Measurements from ENCODE around the gene GAL3ST1. TPM values are rescaled to one million over a fixed set of nuclear protein-coding genes. Genes with fewer than 3 reads are reported as not detected.
"Not testable (repeated sequence)": the region's sequence is repeated elsewhere in the genome, so short reads cannot be mapped to it uniquely, and the experiment has no call there.

Gene GAL3ST1
- total RNA-seq, 1 donor from 2014 or later: 0.39 TPM

GRCh38 chr22:30596886-30597285, 22.4 kb upstream of the GAL3ST1 start:
- no peak for DNase-seq

- no peak for DNase-seq
Measured at GRCh38 chr22:30596199-30596598, 21.7 kb upstream of the GAL3ST1 start.

DNA sequence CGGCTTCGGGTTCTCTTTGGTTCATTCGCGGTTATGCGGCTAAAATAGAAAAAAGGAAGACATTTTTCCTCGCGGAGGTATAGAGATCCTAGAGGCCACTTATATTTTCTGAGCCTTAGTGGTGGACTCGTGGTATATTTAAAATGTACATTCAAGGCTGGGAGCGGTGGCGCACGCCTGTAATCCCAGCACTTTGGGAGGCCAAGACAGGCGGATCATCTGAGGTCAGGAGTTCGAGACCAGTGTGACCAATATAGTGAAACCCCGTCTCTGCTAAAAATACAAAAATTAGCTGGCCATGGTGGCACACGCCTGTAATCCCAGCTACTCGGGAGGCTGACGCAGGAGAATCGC, 17.9 kb upstream of the GAL3ST1 start:
- not testable (repeated sequence) for DNase-seq

DNA sequence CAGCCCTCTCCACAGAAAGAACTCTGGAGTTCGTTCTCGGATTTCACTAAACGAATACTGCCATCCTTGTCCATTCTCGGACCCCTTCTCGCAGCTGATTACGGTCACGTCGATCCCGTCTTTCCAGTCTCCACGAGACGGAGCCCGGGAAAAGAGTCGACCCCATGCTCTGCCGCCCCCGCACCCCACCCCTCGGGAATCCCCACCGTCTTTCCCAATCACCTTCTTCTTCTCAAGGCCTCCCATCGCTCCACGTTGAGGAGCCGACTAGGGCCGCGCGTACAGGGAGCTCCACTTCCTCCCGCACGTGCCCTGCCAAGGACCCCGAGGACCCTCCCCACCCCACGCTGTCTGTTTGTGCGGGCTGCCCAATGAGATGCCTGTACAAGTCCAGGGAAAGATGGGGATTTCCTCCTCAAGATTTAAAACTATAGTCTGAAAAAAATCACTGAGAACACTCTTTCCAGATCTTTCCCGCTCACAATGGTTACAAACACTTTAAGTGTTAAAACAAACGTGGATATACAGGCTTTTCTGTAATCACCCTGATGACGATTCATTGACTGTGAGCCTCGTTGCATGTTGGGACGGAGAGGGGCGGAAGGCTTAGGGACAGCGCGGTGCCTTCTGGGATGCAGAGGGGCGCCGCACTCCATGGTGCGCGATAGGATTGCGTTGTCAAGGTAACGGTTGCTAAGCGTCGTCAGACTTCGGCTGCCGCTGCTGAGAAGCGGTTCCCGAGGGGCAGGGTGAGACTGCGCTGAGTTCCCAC, 17.3 kb upstream of the GAL3ST1 start, which contains the start of gene PES1:
TSS of gene PES1 (minus strand) at position 323 of the 772 bp plus-strand sequence. CDS start at position 246, 77 bp downstream.
- peak; percentile 99 for DNase-seq

DNA sequence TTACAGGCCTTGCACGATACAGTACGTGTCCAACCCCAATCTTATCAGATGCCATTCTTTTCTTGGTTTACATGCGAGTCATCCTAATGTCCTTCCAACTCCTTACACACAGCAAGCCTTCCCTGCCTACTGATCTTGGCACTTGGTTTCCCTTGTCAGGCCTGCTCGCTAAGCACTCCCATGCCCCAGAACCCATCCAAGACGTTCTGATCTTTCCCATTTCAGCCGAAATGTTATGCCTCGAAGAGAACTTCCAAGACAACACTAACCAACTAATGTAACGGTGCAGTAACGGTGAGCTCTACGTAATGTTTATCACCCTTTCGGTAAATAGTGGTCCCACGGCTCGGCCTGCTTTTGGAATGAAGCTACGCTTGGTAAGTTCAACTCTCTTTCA, 16.7 kb upstream of the GAL3ST1 start:
- DNase-seq: no peak

GRCh38 chr22:30586414-30586813, 11.9 kb upstream of the GAL3ST1 start:
- no peak for DNase-seq

DNA sequence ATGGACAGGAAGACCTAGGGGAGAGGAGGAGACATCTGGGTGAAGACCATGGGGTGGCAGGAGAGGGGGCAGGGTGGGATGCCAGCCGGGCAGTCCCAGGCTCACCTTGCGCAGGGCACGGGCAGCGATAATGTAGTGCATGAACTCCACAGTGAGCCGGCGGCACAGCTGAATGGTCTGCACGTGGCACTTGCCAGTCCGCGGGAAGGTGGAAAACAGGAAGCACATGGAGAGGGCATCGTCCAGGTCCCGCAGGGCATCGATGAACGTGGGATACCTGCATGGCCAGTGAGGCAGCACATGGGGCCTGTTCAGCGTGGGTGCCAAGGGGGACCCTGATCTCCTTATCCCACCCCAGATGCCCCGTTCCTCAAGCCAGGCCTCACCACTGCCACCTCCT, 10.0 kb upstream of the GAL3ST1 start:
- no peak for DNase-seq

GRCh38 chr22:30582788-30583545, 8.5 kb upstream of the GAL3ST1 start:
- DNase-seq: peak; percentile 49

DNA sequence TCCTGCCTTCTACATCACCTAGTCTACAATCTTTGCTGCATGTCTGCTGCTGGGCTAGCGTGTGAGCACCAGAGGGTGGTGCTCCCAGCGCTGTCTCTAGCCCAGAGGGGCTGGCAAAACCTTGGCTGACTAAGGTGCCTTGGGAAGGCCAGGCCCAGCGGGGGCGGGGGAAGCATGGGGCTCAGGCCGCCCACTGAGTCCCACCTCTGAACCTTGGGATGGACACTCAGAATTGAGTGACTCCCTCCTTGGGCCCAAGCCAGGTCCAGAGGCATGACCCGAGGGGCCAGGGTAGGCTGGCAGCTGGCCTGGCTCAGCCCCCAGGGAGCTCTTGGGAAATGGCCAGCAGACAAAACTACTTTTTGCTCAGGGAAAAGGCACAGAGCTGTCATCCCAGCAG, 7.6 kb upstream of the GAL3ST1 start:
- no peak for DNase-seq

- DNase-seq: no peak
Measured at GRCh38 chr22:30580896-30581295, 6.4 kb upstream of the GAL3ST1 start.

- no peak for DNase-seq
Measured at GRCh38 chr22:30578481-30578880, 4.0 kb upstream of the GAL3ST1 start.

DNA sequence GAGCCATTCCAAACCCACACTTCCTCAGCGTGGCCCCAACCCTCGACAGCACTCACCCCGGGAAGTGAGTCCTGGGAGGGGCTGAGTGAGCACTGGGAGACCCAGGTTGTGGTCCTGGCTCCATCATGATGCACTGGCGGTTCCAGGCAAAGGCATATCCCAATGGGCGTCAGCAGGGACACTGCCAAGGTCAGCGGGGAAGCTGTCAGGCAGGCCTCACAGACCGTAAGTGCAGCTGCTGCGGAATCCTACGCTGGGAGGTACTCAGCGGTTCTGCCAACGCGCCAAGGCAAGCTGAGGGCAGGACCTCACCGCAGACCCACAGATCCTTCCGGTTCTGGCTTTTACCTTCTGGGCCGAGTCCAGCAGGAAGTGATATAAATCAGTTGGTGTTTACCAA, 1.4 kb upstream of the GAL3ST1 start:
- DNase-seq: no peak

- no peak for DNase-seq
Measured at GRCh38 chr22:30574997-30575671, 669 bp upstream of the GAL3ST1 start.

DNA sequence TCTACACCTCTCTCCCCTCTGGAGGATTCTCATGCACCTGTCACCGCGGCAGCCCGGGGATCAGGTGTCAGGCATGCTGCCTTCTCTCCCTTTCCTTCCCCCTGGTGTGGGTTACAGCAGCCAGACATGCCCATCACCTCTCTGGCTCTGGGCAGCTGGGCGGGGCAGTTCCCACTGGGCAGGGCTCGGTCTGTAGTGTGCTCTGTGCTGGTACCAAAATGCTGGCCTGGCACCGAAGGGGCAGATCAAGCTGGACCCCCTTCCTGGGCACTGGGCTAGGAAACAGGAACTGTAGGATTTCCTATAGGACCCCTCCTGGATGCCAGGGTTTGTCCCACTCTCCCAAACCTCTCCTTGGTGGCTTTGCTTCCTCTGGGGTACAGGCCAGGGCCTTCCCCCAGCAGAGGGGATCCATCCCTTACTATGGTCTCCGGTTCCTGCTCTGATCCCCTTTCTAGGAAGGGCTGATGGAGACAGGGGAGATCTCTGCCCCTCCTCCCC, 821 bp downstream of the GAL3ST1 start:
- DNase-seq: no peak

GRCh38 chr22:30572840-30573593, 1.4 kb downstream of the GAL3ST1 start:
- no peak for DNase-seq

- no peak for DNase-seq
Measured at GRCh38 chr22:30572210-30572609, 2.3 kb downstream of the GAL3ST1 start.

DNA sequence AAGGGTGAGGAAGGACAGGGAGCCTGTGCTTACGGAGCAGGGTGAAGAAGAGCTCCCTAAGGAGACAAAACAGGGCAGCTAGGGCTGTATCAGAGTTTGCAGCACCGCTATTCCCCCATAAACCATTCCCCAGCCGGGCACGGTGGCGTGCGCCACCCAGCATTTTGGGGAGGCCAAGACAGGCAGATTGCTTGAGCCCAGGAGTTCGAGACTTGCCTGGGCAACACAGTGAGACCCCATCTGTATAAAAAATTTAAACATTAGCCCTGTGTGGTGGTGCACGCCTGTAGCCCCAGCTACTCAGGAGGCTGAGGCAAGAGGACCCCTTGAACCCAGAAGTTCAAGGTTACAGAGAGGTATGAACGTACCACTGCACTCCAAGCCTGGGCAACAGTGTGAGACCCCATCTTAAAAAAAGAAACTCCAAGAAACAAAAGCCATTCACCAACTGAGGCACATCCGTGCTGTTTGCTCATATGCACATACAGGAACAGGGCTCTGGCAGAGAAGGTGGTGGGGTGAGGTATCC, 4.7 kb downstream of the GAL3ST1 start:
- no peak for DNase-seq

- DNase-seq: no peak
Measured at GRCh38 chr22:30568137-30568805, 6.2 kb downstream of the GAL3ST1 start.

DNA sequence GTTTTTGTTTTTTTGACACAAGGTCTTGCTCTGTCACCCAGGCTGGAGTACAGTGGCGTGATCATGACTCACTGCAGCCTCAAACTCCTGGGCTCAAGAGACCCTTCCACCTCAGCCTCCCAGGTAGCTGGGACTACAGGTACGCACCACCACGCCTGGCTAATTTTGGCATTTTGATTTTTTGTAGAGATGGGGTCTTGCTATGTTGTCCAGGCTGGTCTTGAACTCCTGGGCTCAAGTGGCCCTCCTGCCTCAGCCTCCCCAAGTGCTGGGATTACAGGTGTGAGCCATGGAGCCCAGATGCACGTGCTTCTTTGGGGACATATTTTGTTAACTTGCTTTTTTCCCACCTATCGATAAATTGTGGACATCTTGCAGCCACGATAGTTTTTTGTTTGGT, 7.2 kb downstream of the GAL3ST1 start:
- DNase-seq: not testable (repeated sequence)

DNA sequence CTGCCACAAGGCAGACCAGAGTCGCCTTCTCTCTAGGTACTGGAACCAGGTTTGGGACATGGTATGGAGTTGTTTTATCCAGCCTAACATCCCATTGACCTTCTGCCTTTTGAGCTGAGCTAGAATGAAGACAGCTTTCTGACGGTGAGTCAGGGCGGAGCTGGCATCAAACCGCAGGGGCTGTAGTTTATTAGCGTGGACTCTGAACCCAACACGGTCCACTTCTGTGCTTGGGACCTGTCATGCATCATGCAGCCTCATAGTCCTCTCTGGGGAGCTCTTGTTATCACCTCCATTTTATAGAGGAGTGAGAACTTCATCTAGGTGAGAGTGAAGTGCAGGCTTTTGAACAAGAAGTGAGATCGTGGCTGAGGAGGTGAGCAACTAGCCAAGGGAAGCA, 8.3 kb downstream of the GAL3ST1 start:
- DNase-seq: no peak

- no peak for DNase-seq
Measured at GRCh38 chr22:30565341-30565740, 9.1 kb downstream of the GAL3ST1 start.
